CD4-positive, alpha-beta T cell treated with Interleukin-15 for 1 hour (primary cell): ENCODE data around the gene BRPF1.

Experiments
- DNase-seq: peaks from one replicate; pipeline ENCODE4 v3.0.0-alpha.2; 2020

BRPF1 gene

DNA sequence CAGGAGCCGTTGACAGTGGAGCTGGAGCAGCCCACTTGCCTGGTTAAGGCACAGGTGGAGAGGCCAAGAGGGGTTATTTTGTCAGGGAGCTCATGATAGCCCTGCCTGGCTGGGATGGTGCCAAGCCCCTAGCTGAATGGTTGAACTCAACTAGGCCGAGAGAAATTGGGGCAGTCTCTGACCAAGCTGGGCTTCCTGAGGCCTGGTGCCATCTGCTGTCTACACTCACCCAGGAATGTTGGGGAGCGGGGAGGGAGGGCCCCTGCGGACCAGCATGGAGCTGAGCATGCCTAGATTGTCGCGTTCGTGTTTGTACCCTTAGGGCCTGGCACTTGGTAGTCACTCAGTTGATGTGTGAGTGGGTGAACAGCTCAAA is 1.2 kb downstream of the BRPF1 start:
- no peak for DNase-seq

DNA sequence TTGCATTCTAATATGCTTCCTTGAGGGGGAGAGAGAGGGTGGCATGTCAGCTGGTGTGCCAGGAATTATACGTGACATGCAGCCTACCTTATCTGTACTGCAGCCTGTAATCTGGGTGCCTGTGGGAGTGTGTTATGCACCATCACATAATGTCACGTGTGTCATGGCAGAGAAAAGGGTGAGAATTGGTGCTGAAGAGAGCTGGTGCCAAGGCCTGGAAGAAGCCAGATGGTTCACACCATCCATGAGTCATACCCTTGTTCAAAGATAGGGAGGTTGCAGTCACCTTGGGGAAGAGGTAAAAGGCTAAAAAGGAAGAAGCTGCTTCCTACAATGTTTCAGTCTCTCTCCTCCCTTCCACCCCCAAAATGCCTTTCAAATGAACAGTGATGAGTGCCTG is 5.3 kb downstream of the BRPF1 start:
- DNase-seq = no peak

DNA sequence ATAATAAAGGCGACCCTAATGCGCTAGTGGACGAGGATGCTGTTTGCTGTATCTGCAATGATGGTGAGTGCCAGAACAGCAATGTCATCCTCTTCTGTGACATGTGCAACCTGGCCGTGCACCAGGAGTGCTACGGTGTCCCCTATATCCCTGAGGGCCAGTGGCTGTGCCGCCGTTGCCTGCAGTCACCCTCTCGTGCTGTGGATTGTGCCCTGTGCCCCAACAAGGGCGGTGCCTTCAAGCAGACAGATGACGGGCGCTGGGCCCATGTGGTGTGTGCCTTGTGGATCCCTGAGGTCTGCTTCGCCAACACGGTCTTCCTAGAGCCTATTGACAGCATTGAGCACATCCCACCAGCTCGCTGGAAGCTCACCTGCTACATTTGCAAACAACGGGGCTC is 7.6 kb downstream of the BRPF1 start:
- DNase-seq = no peak

GRCh38 chr3:9742560-9742959 is 11.0 kb downstream of the BRPF1 start:
- DNase-seq = no peak

DNA sequence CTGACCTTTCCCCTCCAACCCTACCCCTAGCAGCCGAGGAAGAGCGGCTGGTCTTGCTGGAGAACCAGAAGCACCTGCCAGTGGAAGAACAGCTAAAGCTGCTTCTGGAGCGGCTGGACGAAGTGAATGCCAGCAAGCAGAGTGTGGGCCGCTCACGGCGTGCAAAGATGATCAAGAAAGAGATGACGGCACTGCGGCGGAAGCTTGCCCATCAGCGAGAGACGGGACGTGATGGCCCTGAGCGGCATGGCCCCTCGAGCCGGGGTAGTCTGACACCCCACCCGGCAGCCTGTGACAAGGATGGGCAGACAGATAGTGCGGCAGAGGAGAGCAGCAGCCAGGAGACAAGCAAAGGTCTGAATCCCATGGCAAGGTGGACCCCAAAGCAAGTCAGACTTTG is 12.0 kb downstream of the BRPF1 start:
- no peak for DNase-seq

- DNase-seq = no peak
These were observed 12.6 kb downstream of the BRPF1 start for GRCh38 chr3:9744162-9744561.

DNA sequence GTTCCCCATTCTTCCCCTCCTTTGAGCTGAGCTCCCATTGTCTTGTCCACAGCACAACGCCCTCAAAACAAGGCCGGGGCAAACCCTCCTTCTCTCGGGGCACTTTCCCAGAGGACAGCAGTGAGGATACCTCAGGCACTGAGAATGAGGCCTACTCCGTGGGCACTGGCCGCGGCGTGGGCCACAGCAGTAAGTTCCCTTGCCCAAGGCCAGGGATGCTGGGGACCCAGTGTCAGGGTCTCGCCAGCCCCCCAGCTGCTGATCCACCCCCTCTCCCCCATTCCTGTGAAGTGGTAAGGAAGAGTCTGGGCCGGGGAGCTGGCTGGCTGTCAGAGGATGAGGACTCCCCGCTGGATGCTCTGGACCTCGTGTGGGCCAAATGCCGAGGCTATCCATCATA is 14.0 kb downstream of the BRPF1 start:
- no peak for DNase-seq

- no peak for DNase-seq
These were observed 14.8 kb downstream of the BRPF1 start for GRCh38 chr3:9746330-9746729.

DNA sequence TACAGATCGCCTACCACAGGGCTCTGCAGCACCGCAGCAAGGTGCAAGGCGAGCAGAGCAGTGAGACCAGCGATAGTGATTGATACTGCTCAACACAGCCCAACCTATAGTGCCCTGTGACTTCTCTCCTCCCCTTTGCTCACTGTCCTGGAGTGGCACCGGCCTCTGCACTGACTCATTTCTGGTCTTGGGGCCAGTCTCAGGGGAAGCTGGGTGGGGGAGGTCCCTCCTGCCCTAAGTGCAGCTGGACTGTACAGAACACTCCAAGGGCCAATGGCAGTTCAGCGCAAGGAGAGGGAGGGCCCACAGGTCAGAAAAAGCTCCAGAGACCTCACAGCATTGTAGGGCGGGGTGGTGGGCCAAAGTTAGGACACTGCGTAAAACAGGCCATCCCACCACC is 15.7 kb downstream of the BRPF1 start:
- no peak for DNase-seq

DNA sequence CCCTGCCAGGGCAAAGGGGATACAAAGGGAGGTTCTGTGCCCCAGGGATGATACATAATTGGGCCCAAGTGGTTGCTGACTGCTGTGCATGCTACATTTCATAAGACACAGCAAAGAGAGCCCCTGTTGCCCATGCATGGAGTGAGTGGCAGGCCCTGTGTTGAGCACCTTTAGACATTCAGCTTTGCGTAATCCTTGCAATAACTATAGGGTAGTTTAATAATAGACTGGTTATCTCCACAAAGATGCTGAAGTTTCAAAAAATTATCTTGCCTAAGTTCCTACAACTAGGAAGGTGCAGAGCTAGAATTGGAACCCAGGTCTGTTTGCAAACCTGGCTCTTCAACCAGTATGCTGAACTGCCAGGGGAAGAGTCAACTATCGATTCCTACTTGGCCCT is 16.5 kb downstream of the BRPF1 start:
- no peak for DNase-seq

DNA sequence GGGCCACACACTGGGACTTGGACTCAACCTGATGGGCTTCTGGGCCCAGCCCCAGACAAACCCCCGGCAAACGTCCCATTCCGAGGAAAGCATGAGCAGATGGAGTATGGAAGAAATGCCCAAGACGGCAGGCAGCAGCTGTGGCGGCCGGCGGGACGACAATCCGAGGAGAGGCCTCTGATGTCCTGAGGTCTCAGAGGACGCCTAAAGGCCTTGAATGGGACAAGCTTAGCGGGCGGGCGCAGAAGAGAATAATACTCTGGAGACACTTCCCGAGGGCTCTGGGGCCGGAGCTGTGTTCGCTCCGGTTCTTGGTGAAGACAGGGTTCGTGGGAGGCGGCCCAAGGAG is 17.7 kb downstream of the BRPF1 start:
- no peak for DNase-seq

DNA sequence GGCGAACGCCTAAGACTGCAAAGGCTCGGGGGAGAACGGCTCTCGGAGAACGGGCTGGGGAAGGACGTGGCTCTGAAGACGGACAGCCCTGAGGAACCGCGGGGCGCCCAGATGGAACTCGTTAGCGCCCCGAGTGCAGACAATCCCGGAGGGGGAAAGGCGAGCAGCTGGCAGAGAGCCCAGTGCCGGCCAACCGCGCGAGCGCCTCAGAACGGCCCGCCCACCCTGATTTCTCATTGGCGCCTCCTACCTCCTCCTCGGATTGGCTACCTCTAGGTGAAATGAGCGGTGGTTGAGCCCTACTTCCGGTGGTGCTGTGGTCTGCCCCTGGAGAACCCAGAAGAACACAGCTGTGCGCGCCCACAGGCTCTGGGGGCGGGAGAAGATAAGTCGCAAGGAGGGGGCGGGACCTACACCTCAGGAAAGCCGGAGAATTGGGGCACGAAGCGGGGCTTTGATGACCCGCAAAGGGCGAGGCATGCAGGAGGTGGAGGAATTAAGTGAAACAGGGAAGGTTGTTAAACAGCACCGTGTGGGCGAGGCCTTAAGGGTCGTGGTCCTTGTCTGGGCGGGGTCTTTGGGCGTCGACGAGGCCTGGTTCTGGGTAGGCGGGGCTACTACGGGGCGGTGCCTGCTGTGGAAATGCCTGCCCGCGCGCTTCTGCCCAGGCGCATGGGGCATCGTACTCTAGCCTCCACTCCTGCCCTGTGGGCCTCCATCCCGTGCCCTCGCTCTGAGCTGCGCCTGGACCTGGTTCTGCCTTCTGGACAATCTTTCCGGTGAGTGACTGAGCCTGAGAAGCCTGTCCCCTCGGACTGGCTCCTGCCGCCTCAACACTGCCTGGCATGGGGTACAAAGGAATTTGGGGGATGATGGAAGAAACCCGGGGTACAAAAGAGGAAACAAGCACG is 18.4 kb downstream of the BRPF1 start, which contains the start of gene OGG1:
Gene OGG1 (plus strand): TSS at position 308 of the 911 bp plus-strand sequence. CDS start 335 bp downstream, at position 643.
- DNase-seq = peak; percentile 97

DNA sequence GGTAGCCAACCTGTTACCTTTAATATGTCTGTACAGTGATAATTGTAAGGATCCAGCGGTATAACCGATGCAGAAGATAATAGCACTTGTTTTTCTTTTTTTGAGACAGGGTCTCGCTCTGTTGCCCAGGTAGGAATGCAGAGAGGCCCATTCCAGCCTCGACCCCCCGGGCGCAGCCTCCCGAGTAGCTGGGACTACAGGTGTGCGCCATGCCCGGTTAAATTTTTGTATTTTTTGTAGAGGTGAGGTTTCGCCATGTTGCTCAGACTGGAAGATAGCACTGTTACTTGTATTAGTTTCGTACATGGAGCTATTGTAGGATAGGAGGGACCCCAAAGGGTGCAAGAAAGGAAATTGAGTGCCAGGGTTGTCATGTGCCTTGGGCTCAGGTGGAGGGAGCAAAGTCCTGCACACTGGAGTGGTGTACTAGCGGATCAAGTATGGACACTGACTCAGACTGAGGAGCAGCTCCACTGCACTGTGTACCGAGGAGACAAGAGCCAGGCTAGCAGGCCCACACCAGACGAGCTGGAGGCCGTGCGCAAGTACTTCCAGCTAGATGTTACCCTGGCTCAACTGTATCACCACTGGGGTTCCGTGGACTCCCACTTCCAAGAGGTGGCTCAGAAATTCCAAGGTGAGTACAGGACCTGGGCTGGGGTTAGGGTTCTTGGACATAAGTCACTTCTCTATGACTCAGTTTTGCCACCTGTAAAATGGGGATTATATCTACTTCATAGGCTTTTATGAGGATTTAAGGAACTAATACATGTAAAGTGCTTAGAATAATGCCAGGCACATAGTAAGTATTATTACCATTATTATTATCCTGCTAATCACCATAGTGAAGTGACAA is 19.2 kb downstream of the BRPF1 start:
- DNase-seq = no peak

DNA sequence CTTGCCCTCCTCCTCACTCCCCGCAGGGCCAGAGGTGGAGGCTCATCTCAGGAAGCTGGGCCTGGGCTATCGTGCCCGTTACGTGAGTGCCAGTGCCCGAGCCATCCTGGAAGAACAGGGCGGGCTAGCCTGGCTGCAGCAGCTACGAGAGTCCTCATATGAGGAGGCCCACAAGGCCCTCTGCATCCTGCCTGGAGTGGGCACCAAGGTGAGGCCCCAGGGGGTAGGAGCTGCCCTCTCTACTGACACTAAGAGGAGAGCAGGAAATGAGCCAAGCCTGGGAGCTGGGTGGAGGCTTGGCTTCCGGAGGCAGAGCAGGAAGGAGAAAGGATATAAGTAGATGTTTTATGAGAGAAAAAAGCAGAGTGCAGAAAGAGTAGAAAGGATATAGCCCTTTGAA is 23.1 kb downstream of the BRPF1 start:
- DNase-seq = no peak

GRCh38 chr3:9757427-9757826 is 25.9 kb downstream of the BRPF1 start:
- DNase-seq = no peak

DNA sequence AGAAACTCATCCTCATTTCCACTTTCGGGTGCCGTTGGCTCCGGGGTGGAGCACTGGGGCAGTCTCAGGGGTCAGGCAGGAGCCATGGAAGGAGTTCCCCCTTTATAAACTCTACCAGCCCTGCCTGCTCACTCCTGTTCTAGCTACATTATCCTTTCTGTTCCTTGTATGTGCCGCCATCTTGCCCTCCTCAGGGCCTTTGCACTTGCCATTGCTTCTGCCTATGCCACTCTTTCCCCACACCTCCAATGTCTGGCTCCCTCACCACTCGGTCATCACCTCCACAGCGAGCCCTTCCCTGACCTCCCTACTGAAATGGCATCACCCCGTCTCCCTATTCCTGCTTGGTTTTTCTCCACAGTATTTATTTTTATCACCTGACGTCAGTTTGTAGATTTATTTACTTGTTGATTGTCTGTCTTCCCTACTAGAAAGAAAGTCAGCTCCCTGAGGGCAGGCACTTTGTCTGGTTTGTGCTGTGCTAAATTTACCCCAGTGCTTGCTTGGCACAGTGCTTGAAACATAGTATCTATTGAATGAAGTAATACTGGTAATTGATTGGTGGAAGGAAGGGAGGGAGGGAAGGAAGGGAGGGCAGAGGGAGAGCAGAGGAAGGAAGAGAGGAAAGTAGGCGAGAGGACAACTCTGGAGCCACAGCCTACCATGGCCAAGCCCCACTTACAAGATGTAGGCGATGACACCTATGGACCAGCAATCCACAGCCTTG is 29.4 kb downstream of the BRPF1 start:
- DNase-seq = no peak

- no peak for DNase-seq
These were observed 30.4 kb downstream of the BRPF1 start for GRCh38 chr3:9761919-9762318.

DNA sequence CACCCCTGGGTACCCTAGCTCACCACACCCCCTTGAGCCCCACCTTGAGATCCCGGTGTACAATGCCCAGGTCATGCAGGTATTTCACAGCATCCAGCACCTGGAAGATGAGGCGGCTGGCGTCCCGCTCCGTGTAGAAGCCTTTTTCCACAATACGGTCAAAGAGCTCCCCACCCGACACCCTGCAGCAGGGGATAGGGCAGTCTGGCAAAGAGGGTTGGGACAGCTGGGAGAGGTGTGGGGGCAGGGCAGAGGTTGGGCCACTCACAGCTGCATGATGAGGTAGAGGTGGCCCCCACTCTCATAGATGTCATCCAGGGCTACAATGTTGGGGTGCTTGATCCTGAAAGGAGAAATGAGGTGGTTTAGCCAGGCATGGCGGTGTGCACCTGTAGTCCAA is 31.3 kb downstream of the BRPF1 start:
- no peak for DNase-seq

- no peak for DNase-seq
These were observed 34.3 kb downstream of the BRPF1 start for GRCh38 chr3:9765865-9766264.

GRCh38 chr3:9767418-9767817 is 35.9 kb downstream of the BRPF1 start:
- peak; percentile 32 for DNase-seq

DNA sequence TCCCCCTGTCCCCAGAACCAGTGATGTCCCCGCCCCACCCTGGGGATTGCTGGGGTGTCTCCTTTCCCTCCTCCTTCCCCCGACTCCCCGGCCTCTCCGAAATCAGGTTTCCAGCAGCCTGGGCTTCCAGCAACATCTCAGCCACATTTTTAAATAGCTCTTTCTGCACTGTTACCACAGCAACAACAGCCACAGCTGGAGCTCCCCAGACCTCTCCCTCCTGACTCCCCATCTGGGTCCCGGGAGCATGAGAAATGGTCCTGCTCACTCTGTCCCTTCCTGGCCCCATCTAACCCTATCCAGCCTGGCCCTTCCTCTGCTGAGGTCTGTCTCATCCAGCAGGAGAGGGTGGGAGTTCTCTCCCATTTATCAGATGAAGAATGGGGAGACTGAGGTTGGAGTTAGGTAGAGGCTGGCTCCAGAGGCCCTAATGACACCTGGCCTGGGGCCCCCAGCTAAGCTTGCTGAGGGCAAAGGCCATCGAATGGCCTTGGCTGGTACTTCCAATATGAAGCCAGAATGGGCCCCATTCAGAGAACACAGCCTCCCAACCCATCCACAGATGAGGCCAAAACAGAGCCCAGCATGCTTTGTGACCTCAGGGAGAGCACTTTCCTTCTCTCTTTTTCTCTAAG is 36.7 kb downstream of the BRPF1 start:
- no peak for DNase-seq

GRCh38 chr3:9769012-9769411 is 37.5 kb downstream of the BRPF1 start:
- no peak for DNase-seq
